ENCODE measurements around the gene NUDT15.
A peak's percentile ranks its signal among the peaks of the same experiment; 100 is the strongest.
"Not testable (repeated sequence)": the region's sequence is repeated elsewhere in the genome, so short reads cannot be mapped to it uniquely, and the experiment has no call there.

Gene NUDT15

GRCh38 chr13:48042894-48043293, 5.4 kb downstream of the NUDT15 start:
- DNase-seq (ENCODE audit: low read depth, low spot score), result no peak

- DNase-seq (ENCODE audit: low read depth, low spot score), result no peak
Observed at GRCh38 chr13:48043789-48044503, 6.4 kb downstream of the NUDT15 start.

GRCh38 chr13:48050550-48050949, 13.0 kb downstream of the NUDT15 start:
- no peak for DNase-seq (ENCODE audit: low read depth, low spot score)

GRCh38 chr13:48054601-48055000, 17.1 kb downstream of the NUDT15 start:
- DNase-seq (ENCODE audit: low read depth, low spot score), result no peak

GRCh38 chr13:48055712-48056111, 18.2 kb downstream of the NUDT15 start:
- no peak for DNase-seq (ENCODE audit: low read depth, low spot score)

GRCh38 chr13:48058536-48058935, 21.0 kb downstream of the NUDT15 start:
- not testable (repeated sequence) for DNase-seq (ENCODE audit: low read depth, low spot score)

- DNase-seq (ENCODE audit: low read depth, low spot score), result not testable (repeated sequence)
Observed at GRCh38 chr13:48059951-48060350, 22.4 kb downstream of the NUDT15 start.

- no peak for DNase-seq (ENCODE audit: low read depth, low spot score)
Observed at GRCh38 chr13:48066310-48066989, 28.9 kb downstream of the NUDT15 start.

- DNase-seq (ENCODE audit: low read depth, low spot score), result no peak
Observed at GRCh38 chr13:48068036-48068435, 30.5 kb downstream of the NUDT15 start.

GRCh38 chr13:48068952-48069351, 31.4 kb downstream of the NUDT15 start:
- DNase-seq (ENCODE audit: low read depth, low spot score), result no peak

GRCh38 chr13:48069573-48069972, 32.0 kb downstream of the NUDT15 start:
- no peak for DNase-seq (ENCODE audit: low read depth, low spot score)

GRCh38 chr13:48070942-48071341, 33.4 kb downstream of the NUDT15 start:
- DNase-seq (ENCODE audit: low read depth, low spot score), result no peak

GRCh38 chr13:48072304-48072703, 34.8 kb downstream of the NUDT15 start:
- no peak for DNase-seq (ENCODE audit: low read depth, low spot score)

GRCh38 chr13:48072787-48073186, 35.3 kb downstream of the NUDT15 start:
- DNase-seq (ENCODE audit: low read depth, low spot score), result no peak

GRCh38 chr13:48074006-48074405, 36.5 kb downstream of the NUDT15 start:
- no peak for DNase-seq (ENCODE audit: low read depth, low spot score)

GRCh38 chr13:48078251-48078656, 40.7 kb downstream of the NUDT15 start:
- DNase-seq (ENCODE audit: low read depth, low spot score), result no peak

GRCh38 chr13:48081739-48082138, 44.2 kb downstream of the NUDT15 start:
- DNase-seq (ENCODE audit: low read depth, low spot score), result no peak

- DNase-seq (ENCODE audit: low read depth, low spot score), result no peak
Observed at GRCh38 chr13:48086272-48086671, 48.7 kb downstream of the NUDT15 start.

- DNase-seq (ENCODE audit: low read depth, low spot score), result no peak
Observed at GRCh38 chr13:48093588-48093987, 56.1 kb downstream of the NUDT15 start.

GRCh38 chr13:48094404-48094780, 56.9 kb downstream of the NUDT15 start:
- no peak for DNase-seq (ENCODE audit: low read depth, low spot score)

GRCh38 chr13:48094781-48095502, 57.4 kb downstream of the NUDT15 start, which contains the start of gene MED4:
MED4 (minus strand) TSS chr13:48095104; CDS start chr13:48095078, 26 bp downstream.
- DNase-seq (ENCODE audit: low read depth, low spot score), result peak; percentile 71

GRCh38 chr13:48096670-48097069, 59.1 kb downstream of the NUDT15 start:
- DNase-seq (ENCODE audit: low read depth, low spot score), result peak; percentile 15

All from iPS DF 19.7 (cell line).